Measurements from ENCODE around the gene DPH3.

DPH3 gene

GRCh38 chr3:16248556-16248955, 16.2 kb downstream of the DPH3 start (continued):
- TF ChIP-seq ZNF623 (tag by site-specific recombination; IDR thresholded peaks at IDR 0.05) (no peak), KLF10 (tag by site-specific recombination; IDR thresholded peaks at IDR 0.05) (no peak), GLIS1 (tag by site-specific recombination; IDR thresholded peaks at IDR 0.05) (no peak), ZNF221 (tag by site-specific recombination; IDR thresholded peaks at IDR 0.05; ENCODE audit: borderline replicate concordance) (no peak)

- POLR2A ChIA-PET, result interaction anchor here (0.6 kb wide), 1 partner anchor 18 kb away, joined by 3 read pairs; the partner anchor contains the start of gene OXNAD1
- Histone ChIP-seq H3K27ac (ENCODE audit: extremely low read depth, low read depth, low read length) (no peak overlapping the region), H3K4me3 (ENCODE audit: low read depth, low read length) (no peak overlapping the region), H3K36me3 (ENCODE audit: control insufficient read depth in 2 of 2, insufficient read depth in 1 of 2, low read length in 2 of 2) (no peaks in the 10 kb centered on the region), H3K9me3 (ENCODE audit: control insufficient read depth, insufficient read depth, low read depth, low read length) (no peaks in the 10 kb centered on the region), H3K4me1 (ENCODE audit: control insufficient read depth, insufficient read depth, low read length) (no peaks in the 10 kb centered on the region)
- CTCF ChIA-PET, result interaction anchor here (0.6 to 1.9 kb wide), 18 partner anchors 11 to 940 kb away, joined by 3 to 16 read pairs (median 4); no protein-coding TSS in a partner anchor
- TF ChIP-seq ZNF10 (tag by site-specific recombination; IDR thresholded peaks at IDR 0.05) (no peak), SALL2 (tag by site-specific recombination; IDR thresholded peaks at IDR 0.05; ENCODE audit: borderline replicate concordance) (no peak), ZNF514 (tag by site-specific recombination; IDR thresholded peaks at IDR 0.05) (no peak), KLF9 (tag by site-specific recombination; IDR thresholded peaks at IDR 0.05; ENCODE audit: low read depth) (no peak), KLF8 (tag by site-specific recombination; IDR thresholded peaks at IDR 0.05) (no peak), ZNF138 (tag by site-specific recombination; IDR thresholded peaks at IDR 0.05; ENCODE audit: borderline replicate concordance) (no peak), ZNF624 (tag by site-specific recombination; IDR thresholded peaks at IDR 0.05) (no peak), ZNF2 (tag by site-specific recombination; IDR thresholded peaks at IDR 0.05) (peak; percentile 49; the same call in 1 of the 2 replicates), ZFP41 (tag by site-specific recombination; IDR thresholded peaks at IDR 0.05; ENCODE audit: borderline replicate concordance) (no peak), ZNF184 (tag by site-specific recombination; IDR thresholded peaks at IDR 0.05) (no peak), ZNF121 (tag by site-specific recombination; IDR thresholded peaks at IDR 0.05) (no peak), ZNF423 (tag by site-specific recombination; IDR thresholded peaks at IDR 0.05) (no peak), ZNF175 (tag by site-specific recombination; IDR thresholded peaks at IDR 0.05) (no peak), ZNF416 (tag by site-specific recombination; IDR thresholded peaks at IDR 0.05) (no peak), SETDB1 (IDR thresholded peaks at IDR 0.05; ENCODE audit: insufficient read length, low read length) (no peak), ZNF223 (tag by site-specific recombination; IDR thresholded peaks at IDR 0.05) (no peak), ZNF518A (tag by site-specific recombination; conservative IDR thresholded peaks at IDR 0.05; ENCODE audit: low read depth) (no peak), IKZF3 (tag by site-specific recombination; IDR thresholded peaks at IDR 0.05) (no peak), SCRT1 (tag by site-specific recombination; IDR thresholded peaks at IDR 0.05; ENCODE audit: borderline replicate concordance) (no peak), PRDM1 (tag by site-specific recombination; IDR thresholded peaks at IDR 0.05) (no peak), TRIM28 (IDR thresholded peaks at IDR 0.05; ENCODE audit: borderline replicate concordance, low read length) (0 out of 2 replicates have a peak, but pooled peaks have one; percentile 61), ZBTB6 (tag by site-specific recombination; IDR thresholded peaks at IDR 0.05) (no peak), ZNF791 (tag by site-specific recombination; IDR thresholded peaks at IDR 0.05) (no peak), MEIS1 (CRISPR knock-in tag; IDR thresholded peaks at IDR 0.05; ENCODE audit: borderline replicate concordance) (no peak), HOXD13 (CRISPR knock-in tag; IDR thresholded peaks at IDR 0.05; ENCODE audit: borderline replicate concordance) (no peak), ZNF37A (tag by site-specific recombination; IDR thresholded peaks at IDR 0.05) (no peak), ZNF133 (tag by site-specific recombination; IDR thresholded peaks at IDR 0.05) (no peak)
- TF ChIP-seq, protein P1, sequence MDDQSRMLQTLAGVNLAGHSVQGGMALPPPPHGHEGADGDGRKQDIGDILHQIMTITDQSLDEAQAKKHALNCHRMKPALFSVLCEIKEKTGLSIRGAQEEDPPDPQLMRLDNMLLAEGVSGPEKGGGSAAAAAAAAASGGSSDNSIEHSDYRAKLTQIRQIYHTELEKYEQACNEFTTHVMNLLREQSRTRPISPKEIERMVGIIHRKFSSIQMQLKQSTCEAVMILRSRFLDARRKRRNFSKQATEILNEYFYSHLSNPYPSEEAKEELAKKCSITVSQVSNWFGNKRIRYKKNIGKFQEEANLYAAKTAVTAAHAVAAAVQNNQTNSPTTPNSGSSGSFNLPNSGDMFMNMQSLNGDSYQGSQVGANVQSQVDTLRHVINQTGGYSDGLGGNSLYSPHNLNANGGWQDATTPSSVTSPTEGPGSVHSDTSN (CRISPR knock-in tag; IDR thresholded peaks at IDR 0.05), result no peak
Observed at GRCh38 chr3:16247282-16248061, 17.3 kb downstream of the DPH3 start.
